Right renal cortex interstitium (tissue), 3 donors: ENCODE measurements around the gene TBX15. TPM values are rescaled to one million over a fixed set of nuclear protein-coding genes. Genes with fewer than 3 reads are reported as not detected.

Source experiments
- DNase-seq, 3 donors: peaks; one replicate each; pipeline ENCODE4 v3.0.0-alpha.2; 2013; ENCODE audit warnings: low read depth in 3 of 3, low spot score in 2 of 3
- polyA plus RNA-seq, 3 donors: library from polyadenylated mRNA; unstranded; fragments of 120-200 nt; gene quantifications; one replicate each; pipeline ENCODE4 v1.2.1, GENCODE V29; 2013; ENCODE audit not compliant: insufficient read length in 3 of 3

TBX15 gene
- under 1 TPM; 0.17 to 0.49 (median 0.31) TPM for polyA plus RNA-seq

GRCh38 chr1:118988186-118989005 is at the start of gene TBX15:
TBX15 (minus strand) TSS chr1:118988343; CDS start chr1:118987795, 548 bp downstream.
- no peak for DNase-seq

GRCh38 chr1:119034359-119034758 is 46.2 kb upstream of the TBX15 start:
- no peak for DNase-seq

GRCh38 chr1:119032986-119033385 is 44.8 kb upstream of the TBX15 start:
- no peak for DNase-seq

GRCh38 chr1:119027759-119028158 is 39.6 kb upstream of the TBX15 start:
- no peak for DNase-seq

- DNase-seq: no peak
Measured at GRCh38 chr1:119026956-119027355, 38.8 kb upstream of the TBX15 start.

- no peak for DNase-seq
Measured at GRCh38 chr1:119015547-119015946, 27.4 kb upstream of the TBX15 start.

- no peak for DNase-seq
Measured at GRCh38 chr1:119012383-119012782, 24.2 kb upstream of the TBX15 start.

GRCh38 chr1:119011706-119012105 is 23.6 kb upstream of the TBX15 start:
- DNase-seq: no peak

GRCh38 chr1:119011116-119011515 is 23.0 kb upstream of the TBX15 start:
- DNase-seq: no peak

GRCh38 chr1:119010201-119010600 is 22.1 kb upstream of the TBX15 start:
- no peak for DNase-seq

GRCh38 chr1:119009312-119009655 is 21.1 kb upstream of the TBX15 start:
- DNase-seq: no peak

- DNase-seq: no peak
Measured at GRCh38 chr1:119008483-119009311, 20.6 kb upstream of the TBX15 start.

- DNase-seq: no peak
Measured at GRCh38 chr1:119007670-119008482, 19.7 kb upstream of the TBX15 start.

GRCh38 chr1:119007339-119007669 is 19.2 kb upstream of the TBX15 start:
- DNase-seq: no peak

- no peak for DNase-seq
Measured at GRCh38 chr1:119006406-119007279, 18.5 kb upstream of the TBX15 start.

GRCh38 chr1:119005724-119006405 is 17.7 kb upstream of the TBX15 start:
- DNase-seq: no peak

GRCh38 chr1:119004781-119005180 is 16.6 kb upstream of the TBX15 start:
- no peak for DNase-seq

GRCh38 chr1:119004129-119004527 is 16.0 kb upstream of the TBX15 start:
- no peak for DNase-seq

- DNase-seq: no peak
Measured at GRCh38 chr1:119003413-119004128, 15.4 kb upstream of the TBX15 start.
